Left lobe of liver (tissue), 2 donors: Measurements from ENCODE around the gene IQCE. TPM values are rescaled to one million over a fixed set of nuclear protein-coding genes. Genes with fewer than 3 reads are reported as not detected.

Source experiments
- ATAC-seq: fragments of 200-7000 bp; cut with Tn5 transposase; one replicate; pipeline ENCODE4 v1.9.1; 2020; ENCODE audit warnings: mild to moderate bottlenecking, moderate library complexity
- DNase-seq: peaks from one replicate; pipeline ENCODE4 v3.0.0-alpha.2; 2020; ENCODE audit warnings: low spot score
- total RNA-seq: library from RNA; stranded (reverse); gene quantifications from one replicate; pipeline ENCODE4 v1.2.1, GENCODE V29; 2021
- donor health status: DM: no; HTN: no; CAD: no; lungs with moderate emphysema.
- donor health status: DM: no; HTN: yes; CAD: no.

IQCE gene
- total RNA-seq, 1 donor from 2014 or later = 5.7 TPM

GRCh38 chr7:2613098-2613930 is 54.5 kb downstream of the IQCE start:
- DNase-seq (no peak), ATAC-seq (peak; percentile 4)

GRCh38 chr7:2613931-2614600 is 55.3 kb downstream of the IQCE start:
- ATAC-seq (peak; percentile 92), DNase-seq (peak; percentile 95)

- ATAC-seq (no peak), DNase-seq (no peak)
Measured at GRCh38 chr7:2614631-2615330, 56.0 kb downstream of the IQCE start.

- DNase-seq (no peak), ATAC-seq (no peak)
Measured at GRCh38 chr7:2616387-2617324, 57.9 kb downstream of the IQCE start.

GRCh38 chr7:2617325-2617905 is 58.6 kb downstream of the IQCE start:
- ATAC-seq = no peak

GRCh38 chr7:2619116-2619515 is 60.3 kb downstream of the IQCE start:
- no peak for ATAC-seq
- DNase-seq = no peak

More at GRCh38 chr7:2617325-2617905, 58.6 kb downstream of the IQCE start:
- no peak for DNase-seq

- peak; percentile 82 for DNase-seq
Measured at GRCh38 chr7:2621061-2621828, 62.5 kb downstream of the IQCE start.

GRCh38 chr7:2621948-2622640 is 63.3 kb downstream of the IQCE start:
- no peak for ATAC-seq
- no peak for DNase-seq

More at GRCh38 chr7:2621061-2621828, 62.5 kb downstream of the IQCE start:
- ATAC-seq = peak; percentile 84

- peak; percentile 58 for ATAC-seq
- DNase-seq = no peak
Measured at GRCh38 chr7:2622869-2623697, 64.3 kb downstream of the IQCE start.

GRCh38 chr7:2623698-2624014 is 64.9 kb downstream of the IQCE start:
- ATAC-seq = no peak

GRCh38 chr7:2624293-2624886 is 65.6 kb downstream of the IQCE start:
- no peak for DNase-seq
- no peak for ATAC-seq

More at GRCh38 chr7:2623698-2624014, 64.9 kb downstream of the IQCE start:
- DNase-seq = no peak

- DNase-seq (no peak), ATAC-seq (no peak)
Measured at GRCh38 chr7:2626498-2627117, 67.8 kb downstream of the IQCE start.

GRCh38 chr7:2627258-2628129 is 68.7 kb downstream of the IQCE start:
- no peak for ATAC-seq

GRCh38 chr7:2628130-2628482 is 69.3 kb downstream of the IQCE start:
- DNase-seq = no peak

More at GRCh38 chr7:2627258-2628129, 68.7 kb downstream of the IQCE start:
- DNase-seq = no peak

GRCh38 chr7:2628891-2629290 is 70.1 kb downstream of the IQCE start:
- ATAC-seq (no peak), DNase-seq (no peak)

More at GRCh38 chr7:2628130-2628482, 69.3 kb downstream of the IQCE start:
- ATAC-seq = no peak
